Astrocyte of the cerebellum (primary cell): Measurements from ENCODE around the gene BEX2.
"Not testable (repeated sequence)": the region's sequence is repeated elsewhere in the genome, so short reads cannot be mapped to it uniquely, and the experiment has no call there.

Experiments
- DNase-seq: peaks from one replicate; pipeline ENCODE4 v3.0.0-alpha.2; 2011; ENCODE audit warnings: low read depth
- H3K4me3 ChIP-seq: 2 replicates; pipeline ENCODE4 v1.5.1; 2011; ENCODE audit warnings: mild to moderate bottlenecking, low read depth, low read length, moderate library complexity
- CTCF ChIP-seq: IDR thresholded peaks from 2 replicates; pipeline ENCODE4 v1.5.1; 2012; ENCODE audit warnings: low read length, low read depth, moderate library complexity, mild to moderate bottlenecking; ENCODE audit errors: missing control alignments
- in situ Hi-C: cut with HindIII; loops from 2 replicates; pipeline ENCODE4 v1.10.0; 2017; ENCODE audit warnings: low sequenced_read_pairs

Gene BEX2

GRCh38 chrX:103311399-103311780 lies 600 bp upstream of the BEX2 start:
- DNase-seq = no peak
- in situ Hi-C loops = no loop called here
- H3K4me3 ChIP-seq = peak overlapping the region; percentile 53
- no peak for TF ChIP-seq CTCF

- peak overlapping the region; percentile 53 for H3K4me3 ChIP-seq
- no peak for TF ChIP-seq CTCF
- in situ Hi-C loops = no loop called here
- no peak for DNase-seq
These were observed 783 bp downstream of the BEX2 start for GRCh38 chrX:103309860-103310554.

- DNase-seq, in situ Hi-C loops, H3K4me3 ChIP-seq: not testable (repeated sequence)
These were observed 5.1 kb downstream of the BEX2 start for GRCh38 chrX:103305666-103306065.

- DNase-seq = no peak
- TF ChIP-seq CTCF = no peak
- in situ Hi-C loops = no loop called here
- H3K4me3 ChIP-seq = no peak overlapping the region
These were observed 6.1 kb downstream of the BEX2 start for GRCh38 chrX:103304705-103305104.

- H3K4me3 ChIP-seq = no peak overlapping the region
- no peak for TF ChIP-seq CTCF
- in situ Hi-C loops = no loop called here
- DNase-seq = no peak
These were observed 17.7 kb downstream of the BEX2 start for GRCh38 chrX:103293118-103293517.

- H3K4me3 ChIP-seq = no peak overlapping the region
- TF ChIP-seq CTCF = no peak
- DNase-seq = no peak
- in situ Hi-C loops = no loop called here
These were observed 31.2 kb downstream of the BEX2 start for GRCh38 chrX:103279624-103280023.

GRCh38 chrX:103276581-103277002 lies 34.2 kb downstream of the BEX2 start, which contains the start of gene TCEAL5:
TCEAL5 (minus strand) TSS chrX:103276750; CDS start chrX:103274563, 2,187 bp downstream.
- in situ Hi-C loops = no loop called here
- H3K4me3 ChIP-seq = peak within 1 kb of the TSS; percentile 17
- no peak for DNase-seq
- TF ChIP-seq CTCF = no peak
